HFF-Myc (cell line): ENCODE data around the gene TSPAN4.

Experiments
- DNase-seq: peaks from one replicate; pipeline ENCODE4 v3.0.0-alpha.2; 2011; ENCODE audit warnings: low read depth; ENCODE audit errors: extremely low read depth
- H3K4me3 ChIP-seq: replicated peaks from 2 replicates; pipeline ENCODE4 v1.5.1; 2011; ENCODE audit warnings: low read depth, mild to moderate bottlenecking, control low read depth, low read length
- CTCF ChIP-seq: IDR thresholded peaks from 2 replicates; pipeline ENCODE4 v1.5.1; 2012; ENCODE audit warnings: mild to moderate bottlenecking, low read depth, low read length, control low read depth; ENCODE audit errors: missing control alignments

Gene TSPAN4

GRCh38 chr11:813456-814096 is 29.1 kb upstream of the TSPAN4 start:
- no peak for TF ChIP-seq CTCF
- DNase-seq = no peak
- no peak overlapping the region for H3K4me3 ChIP-seq

GRCh38 chr11:815675-816432 is 26.8 kb upstream of the TSPAN4 start:
- no peak overlapping the region for H3K4me3 ChIP-seq
- TF ChIP-seq CTCF = no peak
- no peak for DNase-seq

- no peak overlapping the region for H3K4me3 ChIP-seq
- no peak for DNase-seq
- TF ChIP-seq CTCF = no peak
Observed at GRCh38 chr11:816433-816779, 26.2 kb upstream of the TSPAN4 start.

GRCh38 chr11:818396-819128 is 24.1 kb upstream of the TSPAN4 start, which contains the start of gene PNPLA2:
Gene PNPLA2 (plus strand): TSS chr11:818914. CDS start chr11:819719, 805 bp downstream.
- DNase-seq = no peak
- peak within 1 kb of the TSS; percentile 60 for H3K4me3 ChIP-seq
- TF ChIP-seq CTCF = no peak

- peak overlapping the region; percentile 60 for H3K4me3 ChIP-seq
- no peak for TF ChIP-seq CTCF
- no peak for DNase-seq
Observed at GRCh38 chr11:819129-819931, 23.3 kb upstream of the TSPAN4 start.

- no peak for DNase-seq
- peak overlapping the region; percentile 60 for H3K4me3 ChIP-seq
- no peak for TF ChIP-seq CTCF
Observed at GRCh38 chr11:819943-820649, 22.6 kb upstream of the TSPAN4 start.
